K562 (cell line): ENCODE measurements around the gene PLPP7. TPM values are rescaled to one million over a fixed set of nuclear protein-coding genes. Genes with fewer than 3 reads are reported as not detected.

Experiments used
- ATF7 ChIP-seq: fragments of 450-650 bp; IDR thresholded peaks from 2 replicates; pipeline ENCODE4 v1.7.1; 2014; ENCODE audit warnings: mild to moderate bottlenecking, moderate library complexity
- CHD7 ChIP-seq: fragments of 200-600 bp; sonication (generic); IDR thresholded peaks from one replicate; pipeline ENCODE4 v1.6.1; 2012; ENCODE audit warnings: mild to moderate bottlenecking, low read depth, low read length, inconsistent platforms
- HCFC1 ChIP-seq: IDR thresholded peaks from 2 replicates; pipeline ENCODE4 v1.6.1; 2012; ENCODE audit warnings: low read depth, low read length, improper control_type of control experiment
- KDM1A ChIP-seq, 2 experiments: fragments of 450-650 bp; IDR thresholded peaks; 2 replicates each; pipeline ENCODE4 v1.6.1; 2016; ENCODE audit warnings: mild to moderate bottlenecking in 2 of 2
- RBM39 ChIP-seq: fragments of 200-400 bp; formaldehyde crosslinking; optimal IDR thresholded peaks from 2 replicates; pipeline ENCODE3; 2018; ENCODE audit warnings: low read depth, low read length
- SIRT6 ChIP-seq: IDR thresholded peaks from one replicate; pipeline ENCODE4 v1.6.1; 2012; ENCODE audit warnings: low read depth, mild to moderate bottlenecking, control low read depth, inconsistent platforms, low read length, moderate library complexity
- SREBF1 ChIP-seq: fragments of 150-350 bp; IDR thresholded peaks from 2 replicates; pipeline ENCODE4 v1.6.1; 2014; ENCODE audit warnings: antibody characterized with exemption, low read depth, low read length, borderline replicate concordance
- SRSF7 ChIP-seq: fragments of 200-400 bp; formaldehyde crosslinking; optimal IDR thresholded peaks from 2 replicates; pipeline ENCODE3; 2017; ENCODE audit warnings: mild to moderate bottlenecking, low read depth, low read length
- ZNF224 ChIP-seq: sonication (generic); formaldehyde crosslinking; IDR thresholded peaks from 2 replicates; pipeline ENCODE4 v1.8.0; 2022; ENCODE audit warnings: mild to moderate bottlenecking, missing genetic modification reagents
- ZNF232 ChIP-seq: sonication (generic); formaldehyde crosslinking; IDR thresholded peaks from 2 replicates; pipeline ENCODE4 v1.8.0; 2022; ENCODE audit warnings: mild to moderate bottlenecking, missing genetic modification reagents
- ZNF408 ChIP-seq: fragments of 250-450 bp; sonication (Bioruptor Pico); IDR thresholded peaks from 2 replicates; pipeline ENCODE4 v1.4.0; 2020; ENCODE audit warnings: low read depth, mild to moderate bottlenecking, moderate library complexity
- ZNF561 ChIP-seq: fragments of 450-650 bp; formaldehyde crosslinking; conservative IDR thresholded peaks from 2 replicates; pipeline ENCODE4 v1.4.0; 2020; ENCODE audit warnings: mild to moderate bottlenecking, moderate library complexity
- polyA plus RNA-seq, 8 experiments: library from polyadenylated mRNA; depleted of rRNA in 4 of 8; stranded (reverse) in 5 of 8; unstranded in 3 of 8; fragments of >200 nt; fragmentation: Nextera tagmentation in 2 of 8; fragmentation: Illumina TruSeq in 1 of 8; extraction: Ambion mirVana in 2 of 8; extraction: Trizol in 1 of 8; gene quantifications; 2 replicates each; pipeline versions ENCODE4 v1.2.1 to v1.2.3, GENCODE V29; 2011 to 2014; ENCODE audit warnings: inconsistent platforms in 1 of 8, missing spikeins in 1 of 8
- total RNA-seq, 7 experiments: library from RNA; depleted of rRNA in 6 of 7; stranded (reverse); fragments of >200 nt in 6 of 7; fragmentation: Illumina TruSeq in 2 of 7; extraction: Trizol in 2 of 7; gene quantifications; 2 replicates each; pipeline versions ENCODE4 v1.2.1 to v1.2.3, GENCODE V29; 2011 to 2021; ENCODE audit warnings: low replicate concordance in 1 of 7
- TF ChIP-seq, protein P1 (sequence below): fragments of 250-450 bp; sonication (Bioruptor Pico); IDR thresholded peaks from 2 replicates; pipeline ENCODE4 v1.4.0; 2020; ENCODE audit warnings: mild to moderate bottlenecking, moderate library complexity

The PLPP7 gene
- total and polyA plus RNA-seq, 9 of the 15 experiments (the other 6 are each of a cell fraction or from before 2014, with no cell fraction given), result 0.09 to 0.93 (median 0.18) TPM; not detected in 4

DNA sequence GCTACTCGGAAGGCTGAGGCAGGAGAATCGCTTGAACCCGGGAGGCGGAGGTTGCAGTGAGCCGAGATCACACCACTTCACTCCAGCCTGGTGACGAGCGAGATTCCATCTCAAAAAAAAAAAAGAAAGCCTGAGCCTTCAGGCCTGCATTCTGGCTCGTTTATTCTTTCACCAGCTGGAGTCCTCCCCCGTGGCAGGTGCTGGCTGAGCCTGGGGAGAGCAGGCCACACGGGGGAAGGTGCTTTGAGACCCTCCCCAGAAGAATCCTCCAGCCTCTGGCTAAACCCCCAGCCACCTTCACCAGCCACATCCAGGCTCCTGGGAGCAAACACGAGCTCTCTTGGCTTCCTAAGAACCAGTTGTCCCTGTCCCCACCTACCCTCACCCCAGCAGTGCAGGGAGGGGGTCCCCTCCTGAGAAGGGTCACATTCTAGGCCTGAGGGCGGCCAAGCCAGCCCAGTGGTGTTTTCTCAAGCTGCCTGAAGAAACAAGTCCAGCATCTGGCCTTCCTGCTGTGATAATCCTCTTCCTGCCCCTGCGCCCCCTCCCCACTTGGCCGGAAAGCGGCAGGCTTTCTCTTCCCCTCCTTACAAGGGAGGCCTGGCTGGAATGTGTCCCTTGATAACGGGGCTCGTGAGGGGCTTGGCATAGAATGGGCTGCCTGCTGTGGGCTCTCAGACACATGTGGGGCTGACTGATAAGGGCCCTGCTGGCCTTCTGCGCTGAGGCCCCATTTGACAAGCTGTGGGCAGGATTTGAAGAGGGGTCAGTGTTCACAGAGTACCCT is 41.5 kb downstream of the PLPP7 start (continued):
- peak; percentile 73; the same call in 1 of the 2 replicates for TF ChIP-seq ATF7
- no peak for TF ChIP-seq RBM39
- TF ChIP-seq ZNF232, result no peak
- no peak for TF ChIP-seq SIRT6
- peak; percentile 68 for TF ChIP-seq HCFC1
- TF ChIP-seq SRSF7, result no peak
- no peak for TF ChIP-seq CHD7
- TF ChIP-seq ZNF561 (CRISPR knock-in tag), result no peak
- no peak for TF ChIP-seq ZNF224
- peak; percentile 97 to 98; a peak in 3 of 4 replicates for TF ChIP-seq KDM1A (IDR thresholded peaks at IDR 0.05)
- TF ChIP-seq, protein P1, sequence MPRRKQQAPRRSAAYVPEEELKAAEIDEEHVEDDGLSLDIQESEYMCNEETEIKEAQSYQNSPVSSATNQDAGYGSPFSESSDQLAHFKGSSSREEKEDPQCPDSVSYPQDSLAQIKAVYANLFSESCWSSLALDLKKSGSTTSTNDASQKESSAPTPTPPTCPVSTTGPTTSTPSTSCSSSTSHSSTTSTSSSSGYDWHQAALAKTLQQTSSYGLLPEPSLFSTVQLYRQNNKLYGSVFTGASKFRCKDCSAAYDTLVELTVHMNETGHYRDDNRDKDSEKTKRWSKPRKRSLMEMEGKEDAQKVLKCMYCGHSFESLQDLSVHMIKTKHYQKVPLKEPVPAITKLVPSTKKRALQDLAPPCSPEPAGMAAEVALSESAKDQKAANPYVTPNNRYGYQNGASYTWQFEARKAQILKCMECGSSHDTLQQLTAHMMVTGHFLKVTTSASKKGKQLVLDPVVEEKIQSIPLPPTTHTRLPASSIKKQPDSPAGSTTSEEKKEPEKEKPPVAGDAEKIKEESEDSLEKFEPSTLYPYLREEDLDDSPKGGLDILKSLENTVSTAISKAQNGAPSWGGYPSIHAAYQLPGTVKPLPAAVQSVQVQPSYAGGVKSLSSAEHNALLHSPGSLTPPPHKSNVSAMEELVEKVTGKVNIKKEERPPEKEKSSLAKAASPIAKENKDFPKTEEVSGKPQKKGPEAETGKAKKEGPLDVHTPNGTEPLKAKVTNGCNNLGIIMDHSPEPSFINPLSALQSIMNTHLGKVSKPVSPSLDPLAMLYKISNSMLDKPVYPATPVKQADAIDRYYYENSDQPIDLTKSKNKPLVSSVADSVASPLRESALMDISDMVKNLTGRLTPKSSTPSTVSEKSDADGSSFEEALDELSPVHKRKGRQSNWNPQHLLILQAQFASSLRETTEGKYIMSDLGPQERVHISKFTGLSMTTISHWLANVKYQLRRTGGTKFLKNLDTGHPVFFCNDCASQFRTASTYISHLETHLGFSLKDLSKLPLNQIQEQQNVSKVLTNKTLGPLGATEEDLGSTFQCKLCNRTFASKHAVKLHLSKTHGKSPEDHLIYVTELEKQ (CRISPR knock-in tag), result no peak
- no peak for TF ChIP-seq SREBF1
- TF ChIP-seq ZNF408 (CRISPR knock-in tag), result no peak
